Measurements from ENCODE around the gene PUS7.

- TF ChIP-seq CREB1 (IDR thresholded peaks at IDR 0.05; ENCODE audit: low read depth) (no peak), TAF1 (IDR thresholded peaks at IDR 0.05; ENCODE audit: low read depth) (no peak), ZBTB7A (IDR thresholded peaks at IDR 0.05; ENCODE audit: low read depth) (no peak), EP300 (IDR thresholded peaks at IDR 0.05; ENCODE audit: borderline replicate concordance) (no peak), MAX (IDR thresholded peaks at IDR 0.05) (no peak), TEAD4 (IDR thresholded peaks at IDR 0.05) (no peak), YY1 (IDR thresholded peaks at IDR 0.05; ENCODE audit: low read depth) (no peak), RAD21 (IDR thresholded peaks at IDR 0.05; ENCODE audit: low read depth) (no peak), FOXM1 (IDR thresholded peaks at IDR 0.05; ENCODE audit: borderline replicate concordance, low read depth) (no peak), EGR1 (IDR thresholded peaks at IDR 0.05) (no peak), REST (IDR thresholded peaks at IDR 0.05; ENCODE audit: low read depth) (no peak), NFIC (IDR thresholded peaks at IDR 0.05) (no peak), CEBPB (IDR thresholded peaks at IDR 0.05) (no peak)
These were observed 8.5 kb upstream of the PUS7 start for GRCh38 chr7:105530546-105530945.

Data from Ishikawa (cell line).